Measurements from ENCODE around the gene CAPS.
"Not testable (repeated sequence)": the region's sequence is repeated elsewhere in the genome, so short reads cannot be mapped to it uniquely, and the experiment has no call there.

CAPS gene

GRCh38 chr19:5959260-5960004 is 45.4 kb downstream of the CAPS start (continued):
- TF ChIP-seq, protein P1, sequence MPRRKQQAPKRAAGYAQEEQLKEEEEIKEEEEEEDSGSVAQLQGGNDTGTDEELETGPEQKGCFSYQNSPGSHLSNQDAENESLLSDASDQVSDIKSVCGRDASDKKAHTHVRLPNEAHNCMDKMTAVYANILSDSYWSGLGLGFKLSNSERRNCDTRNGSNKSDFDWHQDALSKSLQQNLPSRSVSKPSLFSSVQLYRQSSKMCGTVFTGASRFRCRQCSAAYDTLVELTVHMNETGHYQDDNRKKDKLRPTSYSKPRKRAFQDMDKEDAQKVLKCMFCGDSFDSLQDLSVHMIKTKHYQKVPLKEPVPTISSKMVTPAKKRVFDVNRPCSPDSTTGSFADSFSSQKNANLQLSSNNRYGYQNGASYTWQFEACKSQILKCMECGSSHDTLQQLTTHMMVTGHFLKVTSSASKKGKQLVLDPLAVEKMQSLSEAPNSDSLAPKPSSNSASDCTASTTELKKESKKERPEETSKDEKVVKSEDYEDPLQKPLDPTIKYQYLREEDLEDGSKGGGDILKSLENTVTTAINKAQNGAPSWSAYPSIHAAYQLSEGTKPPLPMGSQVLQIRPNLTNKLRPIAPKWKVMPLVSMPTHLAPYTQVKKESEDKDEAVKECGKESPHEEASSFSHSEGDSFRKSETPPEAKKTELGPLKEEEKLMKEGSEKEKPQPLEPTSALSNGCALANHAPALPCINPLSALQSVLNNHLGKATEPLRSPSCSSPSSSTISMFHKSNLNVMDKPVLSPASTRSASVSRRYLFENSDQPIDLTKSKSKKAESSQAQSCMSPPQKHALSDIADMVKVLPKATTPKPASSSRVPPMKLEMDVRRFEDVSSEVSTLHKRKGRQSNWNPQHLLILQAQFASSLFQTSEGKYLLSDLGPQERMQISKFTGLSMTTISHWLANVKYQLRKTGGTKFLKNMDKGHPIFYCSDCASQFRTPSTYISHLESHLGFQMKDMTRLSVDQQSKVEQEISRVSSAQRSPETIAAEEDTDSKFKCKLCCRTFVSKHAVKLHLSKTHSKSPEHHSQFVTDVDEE (CRISPR knock-in tag; IDR thresholded peaks at IDR 0.05): no peak
- TF ChIP-seq ESRRG (CRISPR knock-in tag; IDR thresholded peaks at IDR 0.05): no peak

DNA sequence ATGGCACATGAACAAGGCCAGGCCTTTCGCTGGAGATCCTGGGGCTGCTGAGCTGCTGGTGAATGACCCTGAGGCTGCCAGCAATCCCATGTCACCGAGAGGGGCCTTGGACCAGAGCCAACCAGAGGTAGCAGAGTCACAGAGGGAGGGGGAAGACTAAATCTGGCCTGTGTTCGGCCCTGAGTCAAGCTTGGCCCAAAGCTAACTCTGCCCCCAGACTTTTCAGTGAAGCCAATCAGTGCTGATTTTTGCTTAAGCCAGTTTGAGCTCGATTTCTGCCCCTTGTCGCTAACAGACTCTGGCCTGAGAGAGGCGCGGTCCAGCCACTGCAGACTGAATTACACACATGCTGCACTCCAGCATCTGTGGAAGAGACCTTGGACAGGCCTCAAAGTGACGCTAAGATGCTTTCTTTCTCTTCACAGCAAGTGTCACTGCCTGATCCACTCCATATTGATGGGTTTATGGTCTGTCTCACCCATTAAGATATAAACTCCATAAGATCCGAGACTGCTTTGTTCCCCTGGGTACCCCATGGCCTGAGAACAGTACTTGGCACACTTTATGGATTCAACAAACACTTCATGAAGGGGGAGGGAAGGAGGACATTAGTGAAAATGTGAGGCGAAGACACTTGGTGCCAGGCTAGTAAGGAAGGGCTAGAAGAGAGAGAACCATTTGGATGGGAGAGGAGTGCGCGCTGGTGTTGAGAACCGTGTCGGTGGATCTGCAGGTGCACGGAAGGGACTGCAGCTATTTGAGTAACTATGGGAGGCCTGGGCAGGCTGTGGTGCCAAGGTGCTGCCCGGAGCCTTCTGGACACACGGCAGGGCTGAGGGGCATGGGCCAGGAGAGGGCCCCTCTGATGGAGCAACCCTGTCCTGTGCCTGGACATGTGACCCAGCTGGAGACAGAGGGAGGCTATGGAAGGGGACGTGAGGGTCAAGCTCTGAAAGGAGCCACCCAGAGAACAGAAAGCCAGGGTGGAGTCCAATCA is 46.2 kb downstream of the CAPS start:
- ATAC-seq: peak; percentile 37; the same call in 2 of the 3 replicates
- TF ChIP-seq ZNF565 (CRISPR knock-in tag; conservative IDR thresholded peaks at IDR 0.05; ENCODE audit: low read depth): no peak
- TF ChIP-seq, protein P2, sequence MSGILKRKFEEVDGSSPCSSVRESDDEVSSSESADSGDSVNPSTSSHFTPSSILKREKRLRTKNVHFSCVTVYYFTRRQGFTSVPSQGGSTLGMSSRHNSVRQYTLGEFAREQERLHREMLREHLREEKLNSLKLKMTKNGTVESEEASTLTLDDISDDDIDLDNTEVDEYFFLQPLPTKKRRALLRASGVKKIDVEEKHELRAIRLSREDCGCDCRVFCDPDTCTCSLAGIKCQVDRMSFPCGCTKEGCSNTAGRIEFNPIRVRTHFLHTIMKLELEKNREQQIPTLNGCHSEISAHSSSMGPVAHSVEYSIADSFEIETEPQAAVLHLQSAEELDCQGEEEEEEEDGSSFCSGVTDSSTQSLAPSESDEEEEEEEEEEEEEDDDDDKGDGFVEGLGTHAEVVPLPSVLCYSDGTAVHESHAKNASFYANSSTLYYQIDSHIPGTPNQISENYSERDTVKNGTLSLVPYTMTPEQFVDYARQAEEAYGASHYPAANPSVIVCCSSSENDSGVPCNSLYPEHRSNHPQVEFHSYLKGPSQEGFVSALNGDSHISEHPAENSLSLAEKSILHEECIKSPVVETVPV (CRISPR knock-in tag; IDR thresholded peaks at IDR 0.05): no peak
- no peak for TF ChIP-seq ZFP30 (CRISPR knock-in tag; IDR thresholded peaks at IDR 0.05)

- not testable (repeated sequence) for ATAC-seq
Observed at GRCh38 chr19:5961641-5961968, 47.6 kb downstream of the CAPS start.

- no peak for TF ChIP-seq GLIS3 (CRISPR knock-in tag; IDR thresholded peaks at IDR 0.05)
- TF ChIP-seq OSR1 (CRISPR knock-in tag; IDR thresholded peaks at IDR 0.05): no peak
- TF ChIP-seq ZNF70 (CRISPR knock-in tag; IDR thresholded peaks at IDR 0.05): no peak
- ATAC-seq: no peak
Observed at GRCh38 chr19:5961969-5962945, 48.2 kb downstream of the CAPS start.

DNA sequence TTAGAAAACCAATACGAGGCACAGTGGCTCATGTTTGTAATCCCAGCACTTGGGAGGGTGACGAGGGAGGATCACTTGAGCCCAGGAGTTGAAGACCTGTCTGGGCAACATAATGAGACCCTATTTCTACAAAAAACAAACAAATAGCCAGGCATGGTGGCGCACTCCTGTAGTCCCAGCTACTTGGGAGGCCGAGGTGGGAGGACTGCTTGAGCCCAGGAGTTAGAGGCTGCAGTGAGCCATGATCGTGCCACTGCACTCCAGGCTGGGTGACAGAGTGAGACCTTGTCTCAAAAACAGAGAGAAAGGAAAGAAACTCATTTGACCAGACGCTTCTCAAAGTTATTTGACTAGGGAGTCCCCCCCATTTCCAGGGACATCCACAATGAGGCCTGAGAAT is 49.2 kb downstream of the CAPS start:
- not testable (repeated sequence) for ATAC-seq

- ATAC-seq: no peak
- TF ChIP-seq ZFP3 (CRISPR knock-in tag; IDR thresholded peaks at IDR 0.05) (no peak), RARB (CRISPR knock-in tag; IDR thresholded peaks at IDR 0.05) (no peak), CREB5 (CRISPR knock-in tag; IDR thresholded peaks at IDR 0.05; ENCODE audit: low read depth) (no peak), PPARA (CRISPR knock-in tag; IDR thresholded peaks at IDR 0.05; ENCODE audit: borderline replicate concordance) (no peak), ISL1 (CRISPR knock-in tag; IDR thresholded peaks at IDR 0.05) (no peak), ZNF565 (CRISPR knock-in tag; conservative IDR thresholded peaks at IDR 0.05; ENCODE audit: low read depth) (no peak), ZC3H10 (CRISPR knock-in tag; IDR thresholded peaks at IDR 0.05) (no peak), PATZ1 (CRISPR knock-in tag; IDR thresholded peaks at IDR 0.05; ENCODE audit: borderline replicate concordance) (no peak), CSDC2 (CRISPR knock-in tag; IDR thresholded peaks at IDR 0.05) (no peak), TOX (CRISPR knock-in tag; IDR thresholded peaks at IDR 0.05; ENCODE audit: borderline replicate concordance) (no peak), GLIS3 (CRISPR knock-in tag; IDR thresholded peaks at IDR 0.05) (no peak), BACH2 (CRISPR knock-in tag; IDR thresholded peaks at IDR 0.05; ENCODE audit: borderline replicate concordance) (no peak), ARNTL (CRISPR knock-in tag; IDR thresholded peaks at IDR 0.05; ENCODE audit: borderline replicate concordance, low read depth) (no peak), TCF4 (CRISPR knock-in tag; IDR thresholded peaks at IDR 0.05; ENCODE audit: borderline replicate concordance) (no peak), SNAI2 (CRISPR knock-in tag; IDR thresholded peaks at IDR 0.05) (no peak)
- TF ChIP-seq, protein P2 (CRISPR knock-in tag; IDR thresholded peaks at IDR 0.05): no peak
Observed at GRCh38 chr19:5963855-5964254, 49.8 kb downstream of the CAPS start.
